HFF-Myc (cell line): ENCODE results near the gene HBP1.

ENCODE experiments used
- DNase-seq: peaks from one replicate; pipeline ENCODE4 v3.0.0-alpha.2; 2011; ENCODE audit warnings: low read depth; ENCODE audit errors: extremely low read depth
- H3K4me3 ChIP-seq: replicated peaks from 2 replicates; pipeline ENCODE4 v1.5.1; 2011; ENCODE audit warnings: low read depth, mild to moderate bottlenecking, control low read depth, low read length
- TF ChIP-seq, protein P1 (sequence below): IDR thresholded peaks from 2 replicates; pipeline ENCODE4 v1.5.1; 2012; ENCODE audit warnings: mild to moderate bottlenecking, low read depth, low read length, control low read depth; ENCODE audit errors: missing control alignments

HBP1 gene

DNA sequence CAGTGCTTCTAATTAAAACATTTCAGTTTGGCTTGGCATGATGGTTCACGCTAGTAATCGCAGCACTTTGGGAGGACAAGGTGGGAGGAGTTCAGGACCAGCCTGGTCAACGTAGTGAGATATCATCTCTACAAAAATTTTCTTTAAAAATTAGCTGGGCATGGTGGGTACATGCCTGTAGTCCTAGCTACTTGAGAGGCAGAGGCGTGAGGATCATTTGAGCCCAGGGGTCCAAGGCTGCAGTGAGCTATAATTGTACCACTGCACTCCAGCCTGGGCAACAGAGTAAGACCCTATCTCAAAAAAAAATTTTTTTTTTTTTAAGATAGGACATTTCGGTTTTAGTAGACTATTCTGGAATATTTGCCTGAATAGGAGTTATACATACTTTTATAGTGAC, 12.4 kb downstream of the HBP1 start:
- H3K4me3 ChIP-seq: no peak overlapping the region
- TF ChIP-seq, protein P1, sequence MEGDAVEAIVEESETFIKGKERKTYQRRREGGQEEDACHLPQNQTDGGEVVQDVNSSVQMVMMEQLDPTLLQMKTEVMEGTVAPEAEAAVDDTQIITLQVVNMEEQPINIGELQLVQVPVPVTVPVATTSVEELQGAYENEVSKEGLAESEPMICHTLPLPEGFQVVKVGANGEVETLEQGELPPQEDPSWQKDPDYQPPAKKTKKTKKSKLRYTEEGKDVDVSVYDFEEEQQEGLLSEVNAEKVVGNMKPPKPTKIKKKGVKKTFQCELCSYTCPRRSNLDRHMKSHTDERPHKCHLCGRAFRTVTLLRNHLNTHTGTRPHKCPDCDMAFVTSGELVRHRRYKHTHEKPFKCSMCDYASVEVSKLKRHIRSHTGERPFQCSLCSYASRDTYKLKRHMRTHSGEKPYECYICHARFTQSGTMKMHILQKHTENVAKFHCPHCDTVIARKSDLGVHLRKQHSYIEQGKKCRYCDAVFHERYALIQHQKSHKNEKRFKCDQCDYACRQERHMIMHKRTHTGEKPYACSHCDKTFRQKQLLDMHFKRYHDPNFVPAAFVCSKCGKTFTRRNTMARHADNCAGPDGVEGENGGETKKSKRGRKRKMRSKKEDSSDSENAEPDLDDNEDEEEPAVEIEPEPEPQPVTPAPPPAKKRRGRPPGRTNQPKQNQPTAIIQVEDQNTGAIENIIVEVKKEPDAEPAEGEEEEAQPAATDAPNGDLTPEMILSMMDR: no peak
- DNase-seq: no peak

DNA sequence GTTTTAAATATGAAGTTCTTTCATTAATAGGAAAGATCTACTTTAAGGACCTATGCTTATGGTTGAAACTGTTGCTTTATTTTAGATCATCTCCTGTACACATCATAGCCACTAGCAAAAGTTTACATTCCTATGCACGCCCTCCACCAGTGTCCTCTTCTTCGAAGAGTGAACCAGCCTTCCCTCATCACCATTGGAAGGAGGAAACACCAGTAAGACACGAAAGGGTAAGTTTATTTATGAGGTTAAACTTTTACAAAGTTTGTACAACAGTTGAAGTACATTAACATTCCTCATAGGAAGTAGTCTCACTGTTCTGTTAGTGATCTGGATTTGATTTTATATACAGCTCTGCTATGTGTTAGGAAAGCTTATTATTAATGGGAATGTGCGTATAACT, 16.9 kb downstream of the HBP1 start:
- no peak for DNase-seq
- H3K4me3 ChIP-seq: no peak overlapping the region
- TF ChIP-seq, protein P1: no peak

DNA sequence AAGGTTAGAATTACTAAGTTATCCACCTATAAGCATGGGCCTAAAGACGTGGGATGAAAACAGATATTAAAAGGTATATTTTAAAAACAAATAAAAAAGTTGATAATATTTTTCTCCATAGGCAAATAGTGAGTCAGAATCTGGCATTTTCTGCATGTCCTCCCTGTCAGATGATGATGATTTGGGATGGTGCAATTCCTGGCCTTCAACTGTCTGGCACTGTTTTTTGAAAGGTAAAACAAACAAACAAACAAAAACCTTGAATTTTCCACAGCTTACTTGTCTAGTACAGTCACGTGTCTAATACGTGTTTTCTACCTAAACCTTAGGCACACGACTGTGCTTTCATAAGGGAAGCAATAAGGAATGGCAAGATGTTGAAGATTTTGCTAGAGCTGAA, 17.4 kb downstream of the HBP1 start:
- H3K4me3 ChIP-seq: no peak overlapping the region
- DNase-seq: no peak
- TF ChIP-seq, protein P1: no peak

DNA sequence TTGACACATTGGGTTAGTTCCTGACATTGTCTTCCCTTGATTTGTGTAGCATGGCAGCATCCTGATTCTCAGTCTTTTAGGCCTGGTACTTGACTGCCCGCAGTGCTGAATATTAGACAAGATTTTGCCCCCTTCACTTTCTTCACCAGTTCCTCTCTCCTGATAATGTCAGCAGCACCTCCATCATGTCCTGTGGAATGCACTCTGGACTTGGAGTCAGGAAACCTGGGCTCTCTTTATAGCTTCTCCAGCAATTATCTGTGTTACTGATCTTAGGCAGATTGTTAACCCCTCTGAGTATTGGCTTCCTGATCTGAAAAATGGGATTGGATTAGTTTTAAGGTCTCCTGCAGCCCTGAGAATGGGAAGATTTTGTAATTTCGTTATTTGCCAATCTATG, 19.0 kb downstream of the HBP1 start:
- TF ChIP-seq, protein P1: no peak
- no peak overlapping the region for H3K4me3 ChIP-seq
- DNase-seq: no peak

DNA sequence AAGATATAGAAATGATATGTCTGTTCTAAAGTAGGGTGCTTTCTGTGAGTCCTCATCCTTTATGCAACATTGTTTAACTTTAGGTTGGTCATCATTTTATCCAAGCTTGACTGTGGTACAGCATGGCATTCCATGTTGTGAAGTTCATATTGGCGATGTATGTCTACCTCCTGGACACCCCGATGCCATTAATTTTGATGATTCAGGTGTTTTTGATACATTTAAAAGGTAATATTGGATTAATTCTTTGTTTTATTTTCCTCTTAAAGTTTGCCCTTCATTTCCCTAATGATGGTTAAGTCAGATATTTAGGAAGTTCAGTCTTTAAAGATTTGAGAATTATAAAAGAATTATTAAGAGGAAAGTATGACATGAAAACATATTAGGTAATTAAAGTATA, 21.3 kb downstream of the HBP1 start:
- no peak overlapping the region for H3K4me3 ChIP-seq
- TF ChIP-seq, protein P1: no peak
- DNase-seq: no peak

DNA sequence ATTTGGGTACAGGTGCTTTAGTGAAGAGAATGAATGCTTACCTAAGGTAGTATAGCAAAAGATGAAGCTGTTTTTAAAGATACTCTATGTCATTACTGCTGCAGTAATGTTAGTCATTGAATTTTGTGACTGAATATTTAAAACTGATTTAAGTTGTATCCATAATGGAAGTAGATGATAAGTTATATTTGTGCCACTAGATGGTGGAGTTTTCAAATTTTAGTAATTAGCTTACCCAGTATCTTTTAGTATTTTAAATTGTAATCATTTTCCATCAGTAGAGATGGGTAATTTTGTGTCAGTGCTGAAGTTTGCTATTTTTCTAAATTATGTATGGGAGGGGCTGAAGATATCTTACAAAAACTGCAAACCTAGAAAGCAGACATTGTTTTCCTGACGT, 25.2 kb downstream of the HBP1 start:
- no peak for DNase-seq
- no peak overlapping the region for H3K4me3 ChIP-seq
- TF ChIP-seq, protein P1: no peak

DNA sequence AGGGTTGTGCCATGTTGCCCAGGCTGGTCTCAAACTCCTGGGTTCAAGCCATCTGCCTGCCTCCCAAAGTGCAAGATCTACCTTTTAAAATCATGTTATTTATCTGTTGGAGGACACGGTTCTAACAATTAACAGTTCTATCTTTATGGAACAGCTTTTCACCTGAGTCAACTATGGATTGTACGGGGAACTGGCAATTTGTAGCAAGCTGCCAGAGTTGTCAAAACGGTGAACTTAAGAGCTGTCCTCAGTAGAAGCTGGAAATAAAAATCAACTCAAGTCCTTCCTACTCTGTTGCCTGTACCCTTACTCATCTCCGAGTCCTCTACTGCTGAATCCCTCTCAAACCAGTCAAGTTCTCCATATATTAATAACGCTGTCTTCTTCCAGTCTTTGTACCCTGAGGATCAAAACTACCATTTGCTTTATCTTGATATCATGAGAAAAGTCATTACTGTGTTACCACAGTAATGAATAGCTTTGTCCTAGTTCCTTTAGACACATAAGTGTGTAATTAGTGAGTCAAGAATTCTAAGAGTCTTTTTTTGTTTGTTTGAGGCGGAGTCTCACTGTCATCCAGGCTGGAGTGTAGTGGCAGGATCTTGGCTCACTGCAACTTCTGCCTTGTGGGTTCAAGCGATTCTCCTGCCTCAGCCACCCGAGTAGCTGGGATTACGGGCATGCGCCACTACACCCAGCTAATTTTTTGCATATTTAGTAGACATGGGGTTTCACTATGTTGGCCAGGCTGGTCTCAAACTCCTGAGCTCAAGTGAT, 28.2 kb downstream of the HBP1 start:
- TF ChIP-seq, protein P1: no peak
- DNase-seq: no peak
- no peak overlapping the region for H3K4me3 ChIP-seq
